K562 (cell line): ENCODE data around the gene ERGIC1. TPM values are rescaled to one million over a fixed set of nuclear protein-coding genes. Genes with fewer than 3 reads are reported as not detected.

ENCODE experiments used
- CBFA2T3 ChIP-seq: fragments of 450-650 bp; IDR thresholded peaks from 2 replicates; pipeline ENCODE4 v1.6.1; 2017
- CEBPB ChIP-seq: fragments of 450-650 bp; IDR thresholded peaks from 2 replicates; pipeline ENCODE4 v1.6.1; 2016; ENCODE audit warnings: missing genetic modification characterization, missing compliant biosample characterization
- CREBBP ChIP-seq: IDR thresholded peaks from one replicate; pipeline ENCODE4 v1.6.1; 2012; ENCODE audit warnings: low read depth, mild to moderate bottlenecking, control low read depth, inconsistent platforms, low read length
- DLX4 ChIP-seq: fragments of 250-450 bp; sonication (Bioruptor Pico); IDR thresholded peaks from 2 replicates; pipeline ENCODE4 v1.6.1; 2021; ENCODE audit warnings: mild to moderate bottlenecking
- FOXJ2 ChIP-seq: fragments of 200-800 bp; sonication (Bioruptor generic); IDR thresholded peaks from 2 replicates; pipeline ENCODE4 v1.6.1; 2016; ENCODE audit warnings: missing genetic modification characterization, missing compliant biosample characterization
- HBP1 ChIP-seq: fragments of 450-650 bp; formaldehyde crosslinking; IDR thresholded peaks from 2 replicates; pipeline ENCODE4 v1.4.0; 2022; ENCODE audit warnings: missing genetic modification characterization
- HDGF ChIP-seq: fragments of 450-650 bp; IDR thresholded peaks from 2 replicates; pipeline ENCODE4 v1.6.1; 2016
- MEF2A ChIP-seq: IDR thresholded peaks from 2 replicates; pipeline ENCODE4 v1.6.1; 2011; ENCODE audit warnings: low read depth, mild to moderate bottlenecking, low read length, moderate library complexity; ENCODE audit not compliant: control insufficient read depth
- MLX ChIP-seq, 2 experiments: fragments of 450-650 bp in 1 of 2; sonication (generic) in 1 of 2; formaldehyde crosslinking; conservative IDR thresholded peaks; 2 replicates each; pipeline versions ENCODE4 v1.4.0 to v1.8.1; 2020 to 2022; ENCODE audit warnings: mild to moderate bottlenecking in 1 of 2, missing genetic modification reagents in 1 of 2
- NFXL1 ChIP-seq: fragments of 450-650 bp; formaldehyde crosslinking; IDR thresholded peaks from 2 replicates; pipeline ENCODE4 v1.4.0; 2021; ENCODE audit warnings: mild to moderate bottlenecking
- RBM34 ChIP-seq: fragments of 200-400 bp; formaldehyde crosslinking; IDR thresholded peaks from 2 replicates; pipeline ENCODE4 v1.6.1; 2018; ENCODE audit warnings: low read length, borderline replicate concordance; ENCODE audit not compliant: insufficient read depth
- ZBTB5 ChIP-seq: fragments of 450-650 bp; IDR thresholded peaks from 2 replicates; pipeline ENCODE4 v1.6.1; 2017; ENCODE audit warnings: antibody characterized with exemption
- ZNF12 ChIP-seq: sonication (generic); formaldehyde crosslinking; IDR thresholded peaks from 2 replicates; pipeline ENCODE4 v1.4.0; 2020; ENCODE audit warnings: mild to moderate bottlenecking, missing genetic modification reagents
- ZNF184 ChIP-seq: sonication (generic); formaldehyde crosslinking; IDR thresholded peaks from 2 replicates; pipeline ENCODE4 v1.5.0; 2020; ENCODE audit warnings: missing genetic modification reagents
- polyA plus RNA-seq, 8 experiments: library from polyadenylated mRNA; depleted of rRNA in 4 of 8; stranded (reverse) in 5 of 8; unstranded in 3 of 8; fragments of >200 nt; fragmentation: Nextera tagmentation in 2 of 8; fragmentation: Illumina TruSeq in 1 of 8; extraction: Ambion mirVana in 2 of 8; extraction: Trizol in 1 of 8; gene quantifications; 2 replicates each; pipeline versions ENCODE4 v1.2.1 to v1.2.3, GENCODE V29; 2011 to 2014; ENCODE audit warnings: inconsistent platforms in 1 of 8, missing spikeins in 1 of 8
- total RNA-seq, 7 experiments: library from RNA; depleted of rRNA in 6 of 7; stranded (reverse); fragments of >200 nt in 6 of 7; fragmentation: Illumina TruSeq in 2 of 7; extraction: Trizol in 2 of 7; gene quantifications; 2 replicates each; pipeline versions ENCODE4 v1.2.1 to v1.2.3, GENCODE V29; 2011 to 2021; ENCODE audit warnings: low replicate concordance in 1 of 7
- TF ChIP-seq, protein P1 (sequence below): fragments of 450-650 bp; formaldehyde crosslinking; IDR thresholded peaks from 2 replicates; pipeline ENCODE4 v1.4.0; 2022; ENCODE audit warnings: mild to moderate bottlenecking, moderate library complexity
- TF ChIP-seq, protein P2 (sequence below): fragments of 450-650 bp; IDR thresholded peaks from 2 replicates; pipeline ENCODE4 v1.6.1; 2018; ENCODE audit not compliant: partially characterized antibody
- TF ChIP-seq, protein P3 (sequence below): sonication (generic); IDR thresholded peaks from 2 replicates; pipeline ENCODE4 v1.6.1; 2016

ERGIC1 gene
- total and polyA plus RNA-seq, 9 of the 15 experiments (the other 6 are each of a cell fraction or from before 2014, with no cell fraction given) = 5.5 to 68.4 (median 36.4) TPM

DNA sequence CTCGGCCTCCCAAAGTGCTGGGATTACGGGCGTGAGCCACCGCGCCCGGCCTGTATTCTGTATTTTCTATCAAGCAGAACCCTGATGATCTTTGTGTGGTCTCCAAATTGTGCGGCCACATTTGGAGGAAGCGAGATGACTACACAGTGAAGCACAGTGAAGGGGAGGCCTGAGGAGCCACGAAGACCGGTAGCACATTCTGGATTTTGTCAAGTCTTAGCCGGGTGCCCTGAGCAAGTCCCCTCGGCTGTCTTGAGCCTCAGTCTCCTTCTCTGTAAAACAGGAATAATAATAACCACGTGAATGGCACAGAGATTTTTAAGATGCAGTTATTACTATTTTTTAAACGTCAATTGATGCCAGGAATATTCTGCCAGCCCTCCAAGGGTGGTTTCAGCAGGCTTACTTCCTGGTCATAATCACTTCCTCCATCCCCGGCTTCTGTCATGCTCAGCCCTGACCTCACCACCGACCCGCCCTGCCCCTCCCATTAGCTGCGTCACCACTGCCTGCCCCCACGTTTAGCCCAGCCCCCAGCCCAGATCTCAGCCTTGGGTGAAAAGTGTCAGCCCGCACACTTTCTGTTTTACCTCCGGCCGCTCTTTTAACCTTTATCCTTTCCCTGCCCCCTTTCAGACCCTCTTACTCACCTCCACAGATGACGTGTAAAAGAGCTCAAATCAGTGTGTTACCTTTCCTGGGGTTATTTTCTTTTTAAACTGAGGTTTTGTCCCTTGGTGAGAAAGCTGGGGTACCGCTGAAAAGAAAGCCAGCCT is 27.0 kb upstream of the ERGIC1 start (continued):
- TF ChIP-seq, protein P1, sequence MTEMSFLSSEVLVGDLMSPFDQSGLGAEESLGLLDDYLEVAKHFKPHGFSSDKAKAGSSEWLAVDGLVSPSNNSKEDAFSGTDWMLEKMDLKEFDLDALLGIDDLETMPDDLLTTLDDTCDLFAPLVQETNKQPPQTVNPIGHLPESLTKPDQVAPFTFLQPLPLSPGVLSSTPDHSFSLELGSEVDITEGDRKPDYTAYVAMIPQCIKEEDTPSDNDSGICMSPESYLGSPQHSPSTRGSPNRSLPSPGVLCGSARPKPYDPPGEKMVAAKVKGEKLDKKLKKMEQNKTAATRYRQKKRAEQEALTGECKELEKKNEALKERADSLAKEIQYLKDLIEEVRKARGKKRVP = no peak; the same call in 1 of the 2 replicates
- TF ChIP-seq MLX (CRISPR knock-in tag; conservative IDR thresholded peaks at IDR 0.05) (no peak), FOXJ2 (tag) (no peak), ZBTB5 (no peak), CREBBP (no peak), CEBPB (tag) (no peak), MEF2A (no peak), RBM34 (no peak), DLX4 (no peak), HDGF (no peak), NFXL1 (CRISPR knock-in tag) (peak; percentile 68; the same call in 1 of the 2 replicates), HBP1 (CRISPR knock-in tag) (no peak), ZNF184 (no peak), ZNF12 (CRISPR knock-in tag) (no peak), CBFA2T3 (peak; percentile 20; the same call in 1 of the 2 replicates)
- TF ChIP-seq, protein P2, sequence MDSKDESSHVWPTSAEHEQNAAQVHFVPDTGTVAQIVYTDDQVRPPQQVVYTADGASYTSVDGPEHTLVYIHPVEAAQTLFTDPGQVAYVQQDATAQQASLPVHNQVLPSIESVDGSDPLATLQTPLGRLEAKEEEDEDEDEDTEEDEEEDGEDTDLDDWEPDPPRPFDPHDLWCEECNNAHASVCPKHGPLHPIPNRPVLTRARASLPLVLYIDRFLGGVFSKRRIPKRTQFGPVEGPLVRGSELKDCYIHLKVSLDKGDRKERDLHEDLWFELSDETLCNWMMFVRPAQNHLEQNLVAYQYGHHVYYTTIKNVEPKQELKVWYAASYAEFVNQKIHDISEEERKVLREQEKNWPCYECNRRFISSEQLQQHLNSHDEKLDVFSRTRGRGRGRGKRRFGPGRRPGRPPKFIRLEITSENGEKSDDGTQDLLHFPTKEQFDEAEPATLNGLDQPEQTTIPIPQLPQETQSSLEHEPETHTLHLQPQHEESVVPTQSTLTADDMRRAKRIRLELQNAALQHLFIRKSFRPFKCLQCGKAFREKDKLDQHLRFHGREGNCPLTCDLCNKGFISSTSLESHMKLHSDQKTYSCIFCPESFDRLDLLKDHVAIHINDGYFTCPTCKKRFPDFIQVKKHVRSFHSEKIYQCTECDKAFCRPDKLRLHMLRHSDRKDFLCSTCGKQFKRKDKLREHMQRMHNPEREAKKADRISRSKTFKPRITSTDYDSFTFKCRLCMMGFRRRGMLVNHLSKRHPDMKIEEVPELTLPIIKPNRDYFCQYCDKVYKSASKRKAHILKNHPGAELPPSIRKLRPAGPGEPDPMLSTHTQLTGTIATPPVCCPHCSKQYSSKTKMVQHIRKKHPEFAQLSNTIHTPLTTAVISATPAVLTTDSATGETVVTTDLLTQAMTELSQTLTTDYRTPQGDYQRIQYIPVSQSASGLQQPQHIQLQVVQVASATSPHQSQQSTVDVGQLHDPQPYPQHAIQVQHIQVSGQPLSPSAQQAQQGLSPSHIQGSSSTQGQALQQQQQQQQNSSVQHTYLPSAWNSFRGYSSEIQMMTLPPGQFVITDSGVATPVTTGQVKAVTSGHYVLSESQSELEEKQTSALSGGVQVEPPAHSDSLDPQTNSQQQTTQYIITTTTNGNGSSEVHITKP = no peak
- TF ChIP-seq, protein P3, sequence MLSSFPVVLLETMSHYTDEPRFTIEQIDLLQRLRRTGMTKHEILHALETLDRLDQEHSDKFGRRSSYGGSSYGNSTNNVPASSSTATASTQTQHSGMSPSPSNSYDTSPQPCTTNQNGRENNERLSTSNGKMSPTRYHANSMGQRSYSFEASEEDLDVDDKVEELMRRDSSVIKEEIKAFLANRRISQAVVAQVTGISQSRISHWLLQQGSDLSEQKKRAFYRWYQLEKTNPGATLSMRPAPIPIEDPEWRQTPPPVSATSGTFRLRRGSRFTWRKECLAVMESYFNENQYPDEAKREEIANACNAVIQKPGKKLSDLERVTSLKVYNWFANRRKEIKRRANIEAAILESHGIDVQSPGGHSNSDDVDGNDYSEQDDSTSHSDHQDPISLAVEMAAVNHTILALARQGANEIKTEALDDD = no peak
